Endodermal cell (in vitro differentiated cells): ENCODE results near the gene TIAM2. TPM values are rescaled to one million over a fixed set of nuclear protein-coding genes. Genes with fewer than 3 reads are reported as not detected.

Experiments
- DNase-seq: peaks from one replicate; pipeline ENCODE4 v3.0.0-alpha.2; 2017
- H3K27ac ChIP-seq: 2 replicates; pipeline ENCODE4 v1.5.1; 2013; ENCODE audit warnings: mild to moderate bottlenecking, low read depth, low read length, moderate library complexity
- H3K27me3 ChIP-seq: 2 replicates; pipeline ENCODE4 v1.6.1; 2013; ENCODE audit warnings: mild to moderate bottlenecking, low read length, moderate library complexity; ENCODE audit not compliant: insufficient read depth, control insufficient read depth, poor library complexity, severe bottlenecking
- H3K36me3 ChIP-seq: 2 replicates; pipeline ENCODE4 v1.7.0; 2013; ENCODE audit warnings: mild to moderate bottlenecking, low read length, moderate library complexity; ENCODE audit not compliant: control insufficient read depth, insufficient read depth
- H3K4me1 ChIP-seq: one replicate; pipeline ENCODE4 v1.7.0; 2013; ENCODE audit warnings: low read length; ENCODE audit not compliant: control insufficient read depth, insufficient read depth
- H3K4me3 ChIP-seq: 2 replicates; pipeline ENCODE4 v1.5.1; 2013; ENCODE audit warnings: mild to moderate bottlenecking, low read length, moderate library complexity
- H3K9ac ChIP-seq: 2 replicates; pipeline ENCODE4 v1.6.1; 2013; ENCODE audit warnings: mild to moderate bottlenecking, low read length, moderate library complexity; ENCODE audit not compliant: poor library complexity, severe bottlenecking; ENCODE audit errors: extremely low read depth
- H3K9me3 ChIP-seq: 2 replicates; pipeline ENCODE4 v1.6.1; 2013; ENCODE audit warnings: mild to moderate bottlenecking, low read length, moderate library complexity; ENCODE audit not compliant: control insufficient read depth
- H3K27ac Mint-ChIP-seq: 2 replicates; pipeline ENCODE4 v1.8.0; 2020; ENCODE audit warnings: mixed read lengths
- H3K27me3 Mint-ChIP-seq: 2 replicates; pipeline ENCODE4 v1.8.0; 2021; ENCODE audit warnings: mild to moderate bottlenecking, mixed read lengths; ENCODE audit not compliant: insufficient read depth
- H3K36me3 Mint-ChIP-seq: 2 replicates; pipeline ENCODE4 v1.8.0; 2020; ENCODE audit warnings: low read depth, mixed read lengths
- H3K4me1 Mint-ChIP-seq: 2 replicates; pipeline ENCODE4 v1.8.0; 2020; ENCODE audit warnings: mixed read lengths
- H3K4me3 Mint-ChIP-seq: 2 replicates; pipeline ENCODE4 v1.8.0; 2020; ENCODE audit warnings: mild to moderate bottlenecking, moderate library complexity, mixed read lengths
- H3K9me3 Mint-ChIP-seq: 2 replicates; pipeline ENCODE4 v1.8.0; 2020; ENCODE audit warnings: mild to moderate bottlenecking, mixed read lengths
- CTCF ChIP-seq: fragments of 200-600 bp; sonication (generic); conservative IDR thresholded peaks from 2 replicates; pipeline ENCODE4 v1.5.0; 2021; ENCODE audit warnings: antibody characterized with exemption, mild to moderate bottlenecking
- WGBS, 2 experiments: methylation state at CpG; one replicate each; pipeline versions ENCODE4 v1.1.5 to v1.1.7; 2013; ENCODE audit warnings: missing lambda C conversion rate in 2 of 2, mixed read lengths in 1 of 2; ENCODE audit not compliant: insufficient coverage in 1 of 2, insufficient read length in 1 of 2; 5-methylcytosine and 5-hydroxymethylcytosine counted together
- total RNA-seq, 2 donors: library from RNA; stranded (reverse); fragmentation: NEBNext Ultra II Directional in 1 of 2; extraction: Animal tissue kit (Norgen Biotek cat#: 25700) in 1 of 2; gene quantifications; 2 replicates in 1 of 2; 3 replicates in 1 of 2; pipeline ENCODE4 v1.2.1, GENCODE V29; 2021

TIAM2 gene
- total RNA-seq, 2 donors from 2014 or later: 15.7 to 17.5 TPM

- H3K36me3 Mint-ChIP-seq: peaks cover 33% of the 10 kb centered on the region
- DNase-seq: peak; percentile 63
- H3K9ac ChIP-seq: no peak overlapping the region
These were observed 252.5 kb downstream of the TIAM2 start for GRCh38 chr6:155247618-155248007.

GRCh38 chr6:155248008-155249001, 253.2 kb downstream of the TIAM2 start:
- Mint-ChIP-seq H3K9me3 (no peaks in the 10 kb centered on the region), H3K27ac (no peak overlapping the region), H3K4me1 (no peaks in the 10 kb centered on the region), H3K4me3 (no peak overlapping the region), H3K27me3 (no peaks in the 10 kb centered on the region), H3K36me3 (peaks cover 37% of the 10 kb centered on the region)
- DNase-seq: peak; percentile 82
- Histone ChIP-seq H3K4me1 (no peaks in the 10 kb centered on the region), H3K4me3 (no peak overlapping the region), H3K9me3 (no peaks in the 10 kb centered on the region), H3K27me3 (no peaks in the 10 kb centered on the region), H3K36me3 (peaks cover 62% of the 10 kb centered on the region), H3K9ac (no peak overlapping the region), H3K27ac (peak overlapping the region; percentile 44)
- 89% methylated on average over 21 to 29 of the region's 30 CpGs for WGBS, 2 experiments
- peak; percentile 87 for TF ChIP-seq CTCF

More at GRCh38 chr6:155247618-155248007, 252.5 kb downstream of the TIAM2 start:
- H3K4me3 Mint-ChIP-seq: no peak overlapping the region
- H3K4me1 ChIP-seq: no peaks in the 10 kb centered on the region
- H3K27ac Mint-ChIP-seq: no peak overlapping the region
- 90 to 96% methylated on average over 3 to 5 of the region's 5 CpGs for WGBS, 2 experiments
- H3K9me3 Mint-ChIP-seq: no peaks in the 10 kb centered on the region
- H3K9me3 ChIP-seq: no peaks in the 10 kb centered on the region
- peak overlapping the region; percentile 44 for H3K27ac ChIP-seq
- H3K27me3 ChIP-seq: no peaks in the 10 kb centered on the region
- TF ChIP-seq CTCF: no peak
- H3K4me3 ChIP-seq: no peak overlapping the region
- H3K4me1 Mint-ChIP-seq: no peaks in the 10 kb centered on the region
- H3K36me3 ChIP-seq: peaks cover 55% of the 10 kb centered on the region
- H3K27me3 Mint-ChIP-seq: no peaks in the 10 kb centered on the region

- Mint-ChIP-seq H3K4me1 (peaks cover 7% of the 10 kb centered on the region), H3K36me3 (peaks cover 55% of the 10 kb centered on the region), H3K4me3 (no peak overlapping the region), H3K27me3 (no peaks in the 10 kb centered on the region), H3K27ac (no peak overlapping the region), H3K9me3 (no peaks in the 10 kb centered on the region)
- H3K27ac ChIP-seq: no peak overlapping the region
- H3K9me3 ChIP-seq: no peaks in the 10 kb centered on the region
- peak; percentile 24 for DNase-seq
- 92 to 97% methylated on average over 7 to 10 of the region's 10 CpGs for WGBS, 2 experiments
- no peaks in the 10 kb centered on the region for H3K4me1 ChIP-seq
- no peak for TF ChIP-seq CTCF
- no peak overlapping the region for H3K4me3 ChIP-seq
- H3K36me3 ChIP-seq: peaks cover 77% of the 10 kb centered on the region
- no peaks in the 10 kb centered on the region for H3K27me3 ChIP-seq
- no peak overlapping the region for H3K9ac ChIP-seq
These were observed 255.7 kb downstream of the TIAM2 start for GRCh38 chr6:155250701-155251381.
